GM12873 (cell line): ENCODE results near the gene KDM4E.

Experiments used
- TF ChIP-seq, protein P1 (sequence below): IDR thresholded peaks from 2 replicates; pipeline ENCODE4 v1.5.1; 2012; ENCODE audit warnings: low read depth, mild to moderate bottlenecking, moderate library complexity, low read length, control low read depth; ENCODE audit not compliant: insufficient read depth; ENCODE audit errors: missing control alignments

The KDM4E gene

DNA sequence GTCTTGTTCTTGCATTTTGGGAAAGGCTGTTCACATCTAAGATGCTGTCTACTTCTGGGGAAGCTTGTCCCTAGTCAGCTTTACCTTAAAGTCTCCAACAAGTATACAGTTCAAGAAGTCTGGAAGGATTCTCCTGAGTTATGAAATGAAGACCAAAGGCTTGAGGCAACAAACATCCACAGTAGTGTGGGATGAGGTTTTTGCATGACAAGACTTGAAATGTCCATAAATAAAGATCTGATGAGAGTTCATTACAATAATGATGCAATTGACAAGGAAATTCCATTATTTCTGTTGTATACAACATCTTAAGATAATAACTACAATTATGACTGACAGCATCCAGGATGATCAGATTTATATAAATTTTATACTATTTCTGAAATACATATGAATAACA, 21.3 kb upstream of the KDM4E start:
- TF ChIP-seq, protein P1, sequence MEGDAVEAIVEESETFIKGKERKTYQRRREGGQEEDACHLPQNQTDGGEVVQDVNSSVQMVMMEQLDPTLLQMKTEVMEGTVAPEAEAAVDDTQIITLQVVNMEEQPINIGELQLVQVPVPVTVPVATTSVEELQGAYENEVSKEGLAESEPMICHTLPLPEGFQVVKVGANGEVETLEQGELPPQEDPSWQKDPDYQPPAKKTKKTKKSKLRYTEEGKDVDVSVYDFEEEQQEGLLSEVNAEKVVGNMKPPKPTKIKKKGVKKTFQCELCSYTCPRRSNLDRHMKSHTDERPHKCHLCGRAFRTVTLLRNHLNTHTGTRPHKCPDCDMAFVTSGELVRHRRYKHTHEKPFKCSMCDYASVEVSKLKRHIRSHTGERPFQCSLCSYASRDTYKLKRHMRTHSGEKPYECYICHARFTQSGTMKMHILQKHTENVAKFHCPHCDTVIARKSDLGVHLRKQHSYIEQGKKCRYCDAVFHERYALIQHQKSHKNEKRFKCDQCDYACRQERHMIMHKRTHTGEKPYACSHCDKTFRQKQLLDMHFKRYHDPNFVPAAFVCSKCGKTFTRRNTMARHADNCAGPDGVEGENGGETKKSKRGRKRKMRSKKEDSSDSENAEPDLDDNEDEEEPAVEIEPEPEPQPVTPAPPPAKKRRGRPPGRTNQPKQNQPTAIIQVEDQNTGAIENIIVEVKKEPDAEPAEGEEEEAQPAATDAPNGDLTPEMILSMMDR: no peak

DNA sequence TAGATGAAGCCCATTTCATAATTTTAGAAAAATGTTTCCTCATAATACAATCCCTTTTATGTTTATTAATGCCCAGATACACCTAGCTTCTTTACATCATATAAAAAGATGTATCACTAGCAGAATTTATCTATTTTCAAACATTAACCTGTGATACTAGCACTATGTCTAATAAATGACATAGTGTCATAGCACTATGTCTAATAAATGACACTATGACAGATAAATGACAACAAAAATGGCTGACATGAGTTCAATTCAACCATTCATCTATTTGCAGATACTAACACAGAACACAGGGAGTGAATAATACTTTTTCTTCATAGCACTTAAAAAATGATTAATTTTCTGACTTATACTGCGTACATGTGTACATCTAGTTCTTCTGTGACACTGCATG, 19.4 kb upstream of the KDM4E start:
- TF ChIP-seq, protein P1: no peak

DNA sequence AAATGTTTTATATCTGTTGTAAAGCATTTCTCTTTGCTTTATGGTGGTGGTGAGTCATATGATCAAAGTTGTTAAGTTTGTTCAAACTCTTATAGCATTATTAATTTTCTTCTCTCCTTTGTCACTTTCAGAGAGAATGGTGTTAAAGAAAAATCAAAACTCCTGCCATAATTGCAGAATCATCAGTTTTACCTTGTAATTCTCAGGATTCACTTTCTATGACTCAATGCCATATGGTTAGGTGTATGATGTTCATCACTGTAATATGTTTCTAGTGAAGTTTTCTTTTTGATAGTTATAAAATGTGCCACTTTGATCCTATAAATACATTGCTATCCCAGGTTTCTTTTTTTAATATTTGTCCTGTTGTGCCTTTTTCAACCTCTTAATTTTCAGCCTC, 13.7 kb upstream of the KDM4E start:
- TF ChIP-seq, protein P1: no peak

DNA sequence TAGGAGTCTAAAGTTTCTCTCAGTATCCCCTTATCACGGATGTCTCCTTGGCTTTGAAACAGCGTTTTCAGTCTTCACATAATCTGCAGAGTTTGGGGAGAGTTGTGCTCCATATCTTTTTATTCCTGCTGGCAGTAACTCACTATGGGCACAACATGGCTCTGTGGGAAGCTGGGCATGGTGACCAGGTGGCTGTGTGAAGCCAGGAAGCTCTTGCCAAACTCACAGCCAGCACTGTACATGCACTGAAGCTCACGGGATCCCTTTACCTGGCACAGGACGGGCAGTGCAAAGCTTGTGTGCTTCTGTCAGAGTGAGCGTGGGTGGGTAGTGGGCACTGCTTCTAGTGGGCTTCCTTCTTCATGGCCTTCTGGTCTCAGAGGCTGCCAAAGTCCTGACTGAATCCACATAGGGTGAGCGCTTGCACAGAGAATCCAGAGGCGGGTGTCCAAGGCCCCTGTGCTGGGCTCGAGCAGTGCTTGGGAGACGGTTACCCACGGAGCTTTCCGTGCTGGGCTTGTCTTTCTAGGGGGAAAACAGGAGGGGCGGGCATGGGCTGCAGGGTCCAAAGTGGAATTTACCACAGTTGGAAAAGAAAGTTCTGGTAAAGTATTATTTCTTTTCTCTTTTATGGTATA, 10.8 kb upstream of the KDM4E start:
- TF ChIP-seq, protein P1: no peak

DNA sequence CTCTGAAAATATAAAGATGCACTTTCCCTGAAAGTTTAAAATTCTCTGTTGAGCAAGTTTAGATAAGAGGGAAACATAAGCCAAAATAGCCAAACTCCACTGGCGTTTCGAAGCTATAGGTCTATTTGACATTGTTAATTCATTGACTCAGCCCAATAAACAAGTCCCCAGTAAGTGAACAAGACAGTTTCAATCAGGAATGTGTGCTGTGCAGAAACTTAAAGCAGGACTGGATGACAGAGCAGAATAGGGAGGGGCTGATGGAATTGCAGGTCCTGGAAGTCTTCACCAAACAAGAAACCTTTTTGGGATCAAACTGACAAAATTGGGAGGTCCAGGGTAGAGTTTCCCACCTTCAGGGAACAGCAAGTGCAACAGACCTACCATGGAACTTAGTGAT, 8.9 kb upstream of the KDM4E start:
- TF ChIP-seq, protein P1: no peak

DNA sequence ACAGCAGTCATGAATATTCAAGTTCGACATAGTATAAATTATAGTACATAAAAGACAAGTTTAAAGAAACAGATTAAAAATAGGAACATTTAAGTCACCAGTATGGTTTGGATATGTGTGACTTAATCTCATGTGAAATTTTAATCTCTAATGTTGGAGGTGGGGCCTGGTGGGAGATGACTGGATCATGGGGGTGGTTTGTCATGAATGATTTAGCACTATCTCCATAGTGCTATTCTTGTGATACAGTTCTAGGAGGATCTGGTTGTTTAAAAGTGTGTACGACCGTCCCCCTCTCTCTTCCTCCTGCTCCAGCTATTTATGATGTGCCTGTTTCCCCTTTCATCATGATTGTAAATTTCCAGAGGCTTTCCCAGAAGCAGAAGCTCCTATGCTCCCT, 3.3 kb downstream of the KDM4E start:
- TF ChIP-seq, protein P1: no peak

DNA sequence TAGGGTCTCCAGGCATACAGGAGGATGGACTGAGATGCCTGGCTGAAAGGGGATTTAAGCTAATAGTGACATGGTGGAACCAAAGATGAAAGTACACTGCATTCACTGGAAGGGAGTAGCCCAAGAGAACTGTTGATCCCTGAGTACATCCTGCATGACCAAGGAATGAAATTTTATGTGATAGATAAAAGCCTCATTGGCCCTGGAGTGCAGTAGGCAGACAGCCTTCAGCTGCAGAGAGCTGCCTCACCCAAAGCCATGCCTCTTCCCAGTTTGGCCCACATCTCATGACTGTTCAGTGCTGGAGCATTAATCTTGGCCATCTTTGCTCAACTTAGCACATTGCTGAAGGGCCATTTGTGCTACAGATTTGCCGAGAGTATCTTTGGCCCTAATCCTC, 8.0 kb downstream of the KDM4E start:
- TF ChIP-seq, protein P1: no peak
